Mucosa of descending colon (tissue), 3 donors: ENCODE measurements around the gene SLC25A10. TPM values are rescaled to one million over a fixed set of nuclear protein-coding genes. Genes with fewer than 3 reads are reported as not detected.

Experiments used
- ATAC-seq: fragments of 200-7000 bp; cut with Tn5 transposase; one replicate; pipeline ENCODE4 v1.9.1; 2020; ENCODE audit warnings: mild to moderate bottlenecking, moderate library complexity
- DNase-seq, 3 donors: peaks; one replicate each; pipeline ENCODE4 v3.0.0-alpha.2; 2020
- H3K36me3 ChIP-seq: fragments of 200-600 bp; one replicate; pipeline ENCODE4 v1.8.0; 2021; ENCODE audit warnings: low read depth, mild to moderate bottlenecking
- H3K4me1 ChIP-seq: fragments of 200-600 bp; one replicate; pipeline ENCODE4 v1.8.0; 2021; ENCODE audit warnings: low read depth, mild to moderate bottlenecking
- H3K4me3 ChIP-seq: fragments of 200-600 bp; one replicate; pipeline ENCODE4 v1.8.0; 2021; ENCODE audit warnings: mild to moderate bottlenecking
- H3K9me3 ChIP-seq: fragments of 200-600 bp; one replicate; pipeline ENCODE4 v1.8.0; 2021; ENCODE audit warnings: mild to moderate bottlenecking
- intact Hi-C, 2 donors: fragments of 100-400 bp; cut with DNase I in 1 of 2; cut with micrococcal nuclease in 1 of 2; formaldehyde crosslinking; loops; one replicate each; pipeline versions ENCODE4 v1.11.0 to v1.11.1; 2022; cut with DNase I, micrococcal nuclease
- total RNA-seq, 3 donors: library from RNA; stranded (reverse); fragmentation: NEBNext Ultra II Directional in 2 of 3; extraction: Animal tissue kit (Norgen Biotek cat#: 25700) in 2 of 3; gene quantifications; one replicate each; pipeline versions ENCODE4 v1.2.1 to v1.2.4, GENCODE V29; 2021 to 2023
- TF ChIP-seq, protein P1 (sequence below): fragments of 200-600 bp; IDR thresholded peaks from one replicate; pipeline ENCODE4 v1.8.0; 2022; ENCODE audit warnings: antibody characterized with exemption, mild to moderate bottlenecking
- donor health status: DM: no; HTN: no; CAD: no; lungs with moderate emphysema.
- donor health status: DM: no; HTN: no; CAD: no.
- donor health status: DM: no; HTN: yes; CAD: no.

The SLC25A10 gene
- total RNA-seq, 3 donors from 2014 or later: 22.9 to 61.6 (median 57.6) TPM

DNA sequence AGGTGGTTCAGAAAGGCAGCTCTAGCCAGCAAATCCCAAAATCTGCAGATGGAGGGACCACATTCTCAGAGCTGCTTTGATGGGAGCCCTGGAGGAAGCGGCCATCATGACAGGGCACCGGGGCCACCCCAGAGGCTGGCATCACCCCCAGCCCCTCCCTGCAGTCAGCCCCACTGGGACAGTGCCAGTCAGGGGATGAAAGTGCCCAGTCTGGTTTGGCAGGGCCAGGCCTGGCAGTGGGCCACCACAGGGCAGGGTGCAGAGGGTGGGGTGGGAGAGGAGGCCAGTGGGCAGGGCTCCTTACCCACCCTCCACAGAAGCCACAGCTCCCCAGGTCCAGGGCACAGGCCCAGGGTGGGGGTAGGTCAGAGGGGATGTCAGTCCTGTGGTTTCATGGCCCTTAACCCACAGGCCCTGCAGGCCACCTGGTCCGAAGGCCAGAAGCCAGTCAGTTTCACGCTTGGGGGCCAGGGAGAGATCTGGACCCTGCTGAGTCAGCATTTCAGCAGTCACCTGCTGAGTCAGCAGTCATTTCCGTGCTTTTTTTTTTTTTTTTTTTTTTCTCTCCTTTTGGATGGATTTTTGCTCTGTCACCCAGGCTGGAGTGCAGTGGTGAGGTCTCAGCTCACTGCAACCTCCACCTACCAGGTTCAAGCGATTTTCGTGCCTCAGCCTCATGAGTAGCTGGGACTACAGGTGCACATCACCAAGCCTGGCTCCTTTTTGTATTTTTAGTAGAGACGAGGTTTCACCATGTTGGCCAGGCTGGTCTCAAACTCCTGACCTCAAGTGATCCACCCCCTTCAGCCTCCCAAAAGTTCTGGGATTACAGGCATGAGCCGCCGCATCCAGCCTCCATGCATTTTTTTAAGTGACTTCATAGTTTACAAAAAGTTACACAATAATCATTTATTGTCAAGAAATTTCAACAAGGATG is 10.4 kb downstream of the SLC25A10 start:
- peaks cover 27% of the 10 kb centered on the region for H3K4me1 ChIP-seq
- peak; percentile 89 for ATAC-seq
- intact Hi-C loops: no loop called here
- no peak overlapping the region for H3K4me3 ChIP-seq
- TF ChIP-seq, protein P1, sequence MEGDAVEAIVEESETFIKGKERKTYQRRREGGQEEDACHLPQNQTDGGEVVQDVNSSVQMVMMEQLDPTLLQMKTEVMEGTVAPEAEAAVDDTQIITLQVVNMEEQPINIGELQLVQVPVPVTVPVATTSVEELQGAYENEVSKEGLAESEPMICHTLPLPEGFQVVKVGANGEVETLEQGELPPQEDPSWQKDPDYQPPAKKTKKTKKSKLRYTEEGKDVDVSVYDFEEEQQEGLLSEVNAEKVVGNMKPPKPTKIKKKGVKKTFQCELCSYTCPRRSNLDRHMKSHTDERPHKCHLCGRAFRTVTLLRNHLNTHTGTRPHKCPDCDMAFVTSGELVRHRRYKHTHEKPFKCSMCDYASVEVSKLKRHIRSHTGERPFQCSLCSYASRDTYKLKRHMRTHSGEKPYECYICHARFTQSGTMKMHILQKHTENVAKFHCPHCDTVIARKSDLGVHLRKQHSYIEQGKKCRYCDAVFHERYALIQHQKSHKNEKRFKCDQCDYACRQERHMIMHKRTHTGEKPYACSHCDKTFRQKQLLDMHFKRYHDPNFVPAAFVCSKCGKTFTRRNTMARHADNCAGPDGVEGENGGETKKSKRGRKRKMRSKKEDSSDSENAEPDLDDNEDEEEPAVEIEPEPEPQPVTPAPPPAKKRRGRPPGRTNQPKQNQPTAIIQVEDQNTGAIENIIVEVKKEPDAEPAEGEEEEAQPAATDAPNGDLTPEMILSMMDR: no peak
- no peaks in the 10 kb centered on the region for H3K9me3 ChIP-seq
- peak; percentile 88 to 98 (median 91) for DNase-seq
- H3K36me3 ChIP-seq: no peaks in the 10 kb centered on the region

DNA sequence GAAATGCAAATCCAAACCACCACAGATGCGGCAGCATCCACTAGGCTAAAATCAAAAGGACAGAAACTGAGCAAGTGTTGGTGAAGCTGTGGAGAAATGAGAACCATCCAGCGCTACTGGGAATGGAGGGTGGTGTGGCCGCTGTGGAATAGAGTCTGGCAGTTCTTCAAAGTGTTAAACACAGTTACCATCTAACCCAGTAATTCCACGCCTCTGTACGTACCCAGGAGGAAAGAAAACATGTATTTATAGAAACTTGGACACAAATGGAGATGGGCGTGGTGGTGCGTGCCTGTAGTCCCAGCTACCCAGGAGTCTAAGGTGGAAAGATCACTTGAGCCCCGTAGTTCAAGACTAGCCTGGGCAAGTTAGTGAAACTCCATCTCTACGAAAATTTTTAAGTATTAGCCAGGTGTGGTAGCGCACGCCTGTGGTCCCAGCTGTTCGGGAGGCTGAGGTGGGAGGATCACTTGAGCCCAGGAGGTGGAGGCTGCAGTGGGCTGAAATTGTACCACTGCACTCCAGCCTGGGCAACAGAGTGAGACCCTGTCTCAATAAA is 11.6 kb downstream of the SLC25A10 start:
- Histone ChIP-seq H3K36me3 (no peaks in the 10 kb centered on the region), H3K4me3 (no peak overlapping the region), H3K4me1 (peaks cover 30% of the 10 kb centered on the region), H3K9me3 (no peaks in the 10 kb centered on the region)
- ATAC-seq (peak; percentile 33), DNase-seq (peak in 1 of 3 donors; percentile 66)
- TF ChIP-seq, protein P1: no peak
- intact Hi-C loops: no loop called here

DNA sequence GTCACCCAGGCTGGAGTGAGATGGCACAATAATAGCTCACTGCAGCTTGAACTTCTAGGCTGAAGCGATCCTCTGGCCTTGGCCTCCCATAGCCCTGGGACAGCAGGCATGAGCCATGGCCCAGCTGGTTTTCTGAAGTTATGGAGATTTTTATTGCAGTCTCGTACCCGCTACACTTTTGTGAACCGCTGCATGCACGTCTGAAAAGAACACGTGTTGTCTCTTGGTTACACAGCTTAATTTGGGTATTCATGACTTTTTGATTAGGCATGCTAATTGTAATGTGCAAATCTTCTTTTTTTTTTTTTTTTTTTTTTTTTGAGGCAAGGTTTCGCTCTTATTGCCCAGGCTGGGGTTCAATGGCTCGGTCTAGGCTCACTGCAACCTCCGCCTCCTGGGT is 13.4 kb downstream of the SLC25A10 start:
- TF ChIP-seq, protein P1: no peak
- ATAC-seq: no peak
- H3K4me1 ChIP-seq: peaks cover 30% of the 10 kb centered on the region
- H3K36me3 ChIP-seq: no peaks in the 10 kb centered on the region
- intact Hi-C loops: no loop called here
- no peak overlapping the region for H3K4me3 ChIP-seq
- H3K9me3 ChIP-seq: no peaks in the 10 kb centered on the region
- no peak for DNase-seq

DNA sequence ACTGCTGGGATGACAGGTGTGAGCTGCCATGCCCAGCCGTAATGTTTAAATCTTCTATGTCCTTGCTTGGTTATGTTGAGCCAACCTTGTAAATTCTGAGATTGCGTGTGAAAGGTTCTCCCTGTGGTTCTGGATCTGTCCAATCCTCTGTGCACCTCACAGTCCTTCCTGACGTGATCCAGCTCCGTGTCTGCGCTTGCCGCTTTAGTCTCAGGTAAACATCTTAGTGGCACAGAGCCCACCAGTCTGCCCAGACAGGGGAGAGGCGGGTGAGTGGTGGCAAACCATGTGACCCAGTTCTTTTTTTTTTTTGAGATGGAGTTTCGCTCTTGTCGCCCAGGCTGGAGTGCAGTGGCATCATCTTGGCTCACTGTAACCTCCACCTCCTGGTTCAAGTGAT is 13.9 kb downstream of the SLC25A10 start:
- intact Hi-C loops: no loop called here
- no peaks in the 10 kb centered on the region for H3K9me3 ChIP-seq
- TF ChIP-seq, protein P1: no peak
- ATAC-seq (no peak), DNase-seq (no peak)
- peaks cover 30% of the 10 kb centered on the region for H3K4me1 ChIP-seq
- H3K4me3 ChIP-seq: no peak overlapping the region
- H3K36me3 ChIP-seq: no peaks in the 10 kb centered on the region

DNA sequence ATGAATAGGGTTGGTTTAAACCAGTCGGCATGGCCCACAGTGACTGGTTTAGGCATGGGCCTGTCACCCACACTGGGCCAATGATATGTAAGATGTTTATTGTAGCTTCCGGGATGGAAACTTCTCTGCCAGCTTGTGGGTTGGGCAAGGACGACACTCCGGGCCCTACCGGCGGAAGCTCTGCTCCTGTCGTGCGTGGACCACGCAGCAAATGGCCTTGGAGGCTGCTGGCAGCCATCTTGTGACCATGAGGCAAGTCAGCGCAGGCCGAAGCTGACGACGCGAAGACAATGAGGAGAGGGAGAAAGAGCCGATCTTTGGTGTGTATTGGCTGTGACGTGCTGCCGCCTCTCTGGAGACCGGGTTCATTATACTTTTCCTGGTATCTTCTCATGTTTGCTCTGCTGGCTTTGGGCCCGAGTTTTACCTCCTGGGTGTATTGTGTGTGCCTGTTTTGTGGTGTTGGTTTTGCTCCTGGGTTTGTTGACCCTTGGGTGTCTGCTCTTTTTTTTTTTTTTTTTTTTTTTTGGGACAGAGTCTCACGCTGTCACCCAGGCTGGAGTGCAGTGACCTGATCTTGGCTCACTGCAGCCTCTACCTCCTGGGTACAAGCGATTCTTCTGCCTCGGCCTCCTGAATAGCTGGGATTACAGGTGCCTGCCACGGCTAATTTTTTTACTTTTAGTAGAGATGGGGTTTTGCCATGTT is 15.4 kb downstream of the SLC25A10 start:
- ATAC-seq: peak; percentile 88

More for the DNA sequence above, 15.4 kb downstream of the SLC25A10 start:
- H3K4me1 ChIP-seq: peaks cover 22% of the 10 kb centered on the region
- H3K36me3 ChIP-seq: no peaks in the 10 kb centered on the region
- H3K9me3 ChIP-seq: no peaks in the 10 kb centered on the region
- intact Hi-C loops: no loop called here
- TF ChIP-seq, protein P1: no peak
- H3K4me3 ChIP-seq: no peak overlapping the region
- DNase-seq: peak; percentile 84 to 88 (median 85)
